Regular cardiac myocyte (primary cell): Measurements from ENCODE around the gene AKAP10. TPM values are rescaled to one million over a fixed set of nuclear protein-coding genes. Genes with fewer than 3 reads are reported as not detected.

Experiments used
- total RNA-seq: library from RNA; depleted of rRNA; stranded (reverse); fragments of >200 nt; gene quantifications from 2 replicates; pipeline ENCODE4 v1.2.3, GENCODE V29; 2014

Gene AKAP10, protein sequence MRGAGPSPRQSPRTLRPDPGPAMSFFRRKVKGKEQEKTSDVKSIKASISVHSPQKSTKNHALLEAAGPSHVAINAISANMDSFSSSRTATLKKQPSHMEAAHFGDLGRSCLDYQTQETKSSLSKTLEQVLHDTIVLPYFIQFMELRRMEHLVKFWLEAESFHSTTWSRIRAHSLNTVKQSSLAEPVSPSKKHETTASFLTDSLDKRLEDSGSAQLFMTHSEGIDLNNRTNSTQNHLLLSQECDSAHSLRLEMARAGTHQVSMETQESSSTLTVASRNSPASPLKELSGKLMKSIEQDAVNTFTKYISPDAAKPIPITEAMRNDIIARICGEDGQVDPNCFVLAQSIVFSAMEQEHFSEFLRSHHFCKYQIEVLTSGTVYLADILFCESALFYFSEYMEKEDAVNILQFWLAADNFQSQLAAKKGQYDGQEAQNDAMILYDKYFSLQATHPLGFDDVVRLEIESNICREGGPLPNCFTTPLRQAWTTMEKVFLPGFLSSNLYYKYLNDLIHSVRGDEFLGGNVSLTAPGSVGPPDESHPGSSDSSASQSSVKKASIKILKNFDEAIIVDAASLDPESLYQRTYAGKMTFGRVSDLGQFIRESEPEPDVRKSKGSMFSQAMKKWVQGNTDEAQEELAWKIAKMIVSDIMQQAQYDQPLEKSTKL
- 23.0 and 34.7 TPM in 2 replicates for total RNA-seq

DNA sequence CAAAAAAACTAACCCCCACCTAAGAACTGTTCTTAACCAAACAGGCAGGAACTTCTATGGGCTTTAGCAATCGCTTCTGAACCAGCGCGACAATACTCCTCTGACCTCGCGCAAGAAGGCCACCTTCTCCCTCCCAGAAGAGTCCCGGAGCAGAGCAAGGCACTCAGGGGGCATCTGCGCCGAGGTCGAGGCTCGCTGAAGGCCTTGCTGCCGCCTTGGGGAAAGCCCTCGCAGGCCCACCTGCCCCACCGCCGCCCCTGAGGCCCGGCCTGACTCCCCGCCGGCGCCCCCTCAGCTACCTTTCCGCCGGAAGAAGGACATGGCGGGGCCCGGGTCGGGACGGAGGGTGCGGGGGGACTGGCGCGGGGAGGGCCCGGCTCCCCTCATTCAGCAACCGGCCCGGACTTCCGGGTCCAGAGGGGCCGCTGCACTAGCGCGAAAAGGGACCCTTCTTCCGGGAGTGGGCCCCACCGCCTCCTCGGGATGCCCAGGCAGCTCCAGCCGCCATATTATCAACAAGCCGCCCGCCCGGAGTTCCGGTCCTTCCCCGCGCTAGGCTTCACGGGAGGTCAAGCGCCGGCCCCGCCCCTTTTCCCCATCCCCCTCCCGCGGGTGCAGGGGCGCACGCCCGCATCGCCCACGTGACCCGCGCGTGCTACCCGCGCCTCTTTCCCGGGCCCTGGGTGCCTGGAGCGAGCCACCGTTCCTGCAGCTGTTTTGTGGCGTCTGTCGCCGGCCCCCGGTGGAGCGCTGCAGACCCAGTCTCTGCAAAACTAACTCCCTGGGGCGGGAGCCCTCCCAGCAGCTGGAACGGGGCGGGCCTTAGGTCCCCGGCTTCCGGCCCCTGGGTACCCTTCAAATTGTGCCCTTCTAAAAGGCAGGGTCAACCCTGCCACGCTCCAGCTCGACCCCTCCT, at the start of gene AKAP10:
AKAP10 (minus strand) TSS at position 536 of the 916 bp plus-strand sequence; CDS start at position 387, 149 bp downstream.

DNA sequence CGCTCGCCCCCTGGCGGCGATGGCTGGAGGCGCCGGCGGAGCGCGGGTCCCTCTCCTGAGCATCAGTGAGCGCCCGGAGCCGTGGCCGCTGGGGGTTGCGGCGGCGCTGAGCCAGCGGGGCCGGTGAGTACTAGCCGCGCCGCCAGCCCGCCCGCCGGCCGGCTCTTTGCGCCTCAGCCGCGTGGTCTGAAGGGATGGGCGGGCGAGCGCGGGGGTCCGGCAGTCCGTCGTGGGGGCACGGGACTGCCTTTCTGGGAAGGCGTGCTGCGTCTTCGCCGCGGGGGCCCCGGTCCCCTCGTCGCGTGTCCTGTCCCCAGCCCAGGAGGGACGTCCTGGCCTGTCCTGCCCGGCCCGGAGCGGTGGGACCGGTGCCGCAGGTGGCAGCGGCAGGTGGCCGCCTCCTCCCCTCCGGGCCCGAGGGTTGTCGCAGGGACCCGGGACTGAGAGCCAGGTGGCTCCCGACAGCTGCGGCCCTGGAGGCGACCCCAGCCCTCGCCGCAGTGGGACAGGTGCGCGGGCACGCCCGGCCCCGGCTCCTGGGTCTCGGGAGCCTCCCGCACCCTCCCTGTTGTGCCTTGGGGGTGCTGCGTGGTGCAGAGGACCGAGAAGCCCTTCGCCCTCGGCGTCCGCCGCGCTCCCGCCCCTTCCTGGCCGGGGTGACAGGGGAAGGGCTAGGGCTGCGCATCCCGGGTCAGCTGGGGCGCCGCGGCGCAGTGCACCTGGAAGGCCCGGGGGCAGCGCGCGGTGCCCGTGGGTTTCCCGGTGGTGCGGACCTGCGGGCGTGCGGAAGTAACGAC, 31.9 kb upstream of the AKAP10 start, which contains the start of gene SPECC1:
SPECC1 (plus strand) TSS at position 58 of the 797 bp plus-strand sequence. CDS start 87,293 bp downstream, outside the sequence.

DNA sequence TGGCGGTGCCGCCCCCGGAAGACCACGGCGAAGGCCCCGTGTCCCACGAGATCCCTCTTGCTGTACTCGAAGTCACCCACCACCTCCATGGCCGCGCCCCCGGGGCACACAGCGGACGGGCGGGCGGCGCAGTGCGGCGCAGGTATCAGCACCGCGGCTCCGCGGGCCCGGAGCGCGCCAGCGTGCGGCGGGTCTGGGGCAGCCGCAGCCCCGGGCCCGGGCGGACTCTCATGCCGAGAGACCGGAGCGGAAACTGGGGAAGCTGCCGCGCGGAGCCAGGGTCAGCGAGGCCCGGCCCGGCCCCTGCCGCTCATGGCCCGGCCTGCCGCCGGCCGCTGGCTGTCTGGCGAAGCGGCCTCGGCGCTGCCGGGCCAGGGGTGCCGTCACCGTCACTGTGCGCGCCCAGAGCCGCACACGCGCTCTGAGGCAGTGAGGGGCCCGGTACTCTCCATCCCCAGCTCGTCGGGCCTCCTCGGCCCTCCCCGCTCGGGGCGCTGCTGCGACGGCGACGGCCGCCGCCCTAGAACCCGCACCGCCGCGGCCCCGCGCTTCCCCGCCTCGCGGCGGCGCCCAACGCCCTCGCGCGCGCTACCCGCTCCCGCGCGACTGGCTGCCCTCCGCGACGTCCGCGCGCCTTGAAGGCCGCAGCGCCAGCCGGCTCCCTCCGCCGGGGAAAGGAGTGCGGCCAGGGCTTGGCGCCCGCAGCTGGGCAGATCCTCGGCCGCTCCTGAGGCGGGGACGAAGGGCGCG, 110.1 kb downstream of the AKAP10 start, which contains the start of gene ULK2:
ULK2 (minus strand) TSS at position 608 of the 750 bp plus-strand sequence; CDS start at position 89, 519 bp downstream.

Other genes starting within 250 kb of the AKAP10 start
- gene ALDH3A1, start 229.5 kb downstream of the AKAP10 start, total RNA-seq, result under 0.01 and 0.77 TPM in 2 replicates
- gene ULK2, start 109.9 kb downstream of the AKAP10 start, total RNA-seq, result 10.4 and 17.2 TPM in 2 replicates
- gene SPECC1, start 31.5 kb upstream of the AKAP10 start, total RNA-seq, result 13.2 and 26.5 TPM in 2 replicates